Measurements from ENCODE around the gene CDC42BPB. TPM values are rescaled to one million over a fixed set of nuclear protein-coding genes. Genes with fewer than 3 reads are reported as not detected.

The CDC42BPB gene
- total RNA-seq, 1 donor from 2014 or later: 96.5 TPM

DNA sequence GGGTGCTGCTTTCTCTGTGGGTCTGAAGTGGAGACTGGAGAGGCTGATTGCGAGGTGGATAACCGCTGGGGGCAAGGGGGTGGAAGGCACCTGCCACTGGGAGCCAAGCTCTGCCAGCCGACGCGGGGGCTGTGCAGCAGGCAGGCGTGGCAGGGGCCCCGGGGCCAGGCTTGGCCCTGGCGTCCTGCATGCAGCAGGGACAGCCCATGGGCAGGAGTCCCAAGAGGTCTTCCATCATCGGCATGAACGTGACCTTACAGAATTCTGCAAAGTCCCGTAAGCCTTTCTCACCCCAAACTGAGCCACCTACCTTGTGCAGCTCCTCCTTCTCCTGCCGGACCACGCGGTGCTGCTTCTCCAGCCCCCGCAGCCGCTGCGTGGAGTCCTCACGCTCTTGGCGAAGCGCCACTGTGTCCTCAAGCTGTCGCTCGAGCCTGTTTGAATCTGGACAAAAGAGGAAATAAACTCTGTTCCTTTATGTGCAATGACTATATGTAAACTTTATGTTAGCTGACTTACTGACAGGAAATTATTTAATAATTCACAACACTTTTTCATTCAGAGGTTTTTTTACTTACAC lies 83.6 kb downstream of the CDC42BPB start:
- no peak overlapping the region for H3K27ac ChIP-seq
- no peak overlapping the region for H3K4me3 ChIP-seq
- no peaks in the 10 kb centered on the region for H3K9me3 ChIP-seq
- H3K27me3 ChIP-seq: no peaks in the 10 kb centered on the region
- intact Hi-C loops (cut with DNase I): no loop called here
- H3K4me1 ChIP-seq: no peaks in the 10 kb centered on the region
- TF ChIP-seq, protein P1, sequence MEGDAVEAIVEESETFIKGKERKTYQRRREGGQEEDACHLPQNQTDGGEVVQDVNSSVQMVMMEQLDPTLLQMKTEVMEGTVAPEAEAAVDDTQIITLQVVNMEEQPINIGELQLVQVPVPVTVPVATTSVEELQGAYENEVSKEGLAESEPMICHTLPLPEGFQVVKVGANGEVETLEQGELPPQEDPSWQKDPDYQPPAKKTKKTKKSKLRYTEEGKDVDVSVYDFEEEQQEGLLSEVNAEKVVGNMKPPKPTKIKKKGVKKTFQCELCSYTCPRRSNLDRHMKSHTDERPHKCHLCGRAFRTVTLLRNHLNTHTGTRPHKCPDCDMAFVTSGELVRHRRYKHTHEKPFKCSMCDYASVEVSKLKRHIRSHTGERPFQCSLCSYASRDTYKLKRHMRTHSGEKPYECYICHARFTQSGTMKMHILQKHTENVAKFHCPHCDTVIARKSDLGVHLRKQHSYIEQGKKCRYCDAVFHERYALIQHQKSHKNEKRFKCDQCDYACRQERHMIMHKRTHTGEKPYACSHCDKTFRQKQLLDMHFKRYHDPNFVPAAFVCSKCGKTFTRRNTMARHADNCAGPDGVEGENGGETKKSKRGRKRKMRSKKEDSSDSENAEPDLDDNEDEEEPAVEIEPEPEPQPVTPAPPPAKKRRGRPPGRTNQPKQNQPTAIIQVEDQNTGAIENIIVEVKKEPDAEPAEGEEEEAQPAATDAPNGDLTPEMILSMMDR (IDR thresholded peaks at IDR 0.05): no peak
- DNase-seq (ENCODE audit: low spot score in 2 of 2): no peak
- H3K36me3 ChIP-seq: peaks cover 80 to 97% of the 10 kb centered on the region in 2 donors

DNA sequence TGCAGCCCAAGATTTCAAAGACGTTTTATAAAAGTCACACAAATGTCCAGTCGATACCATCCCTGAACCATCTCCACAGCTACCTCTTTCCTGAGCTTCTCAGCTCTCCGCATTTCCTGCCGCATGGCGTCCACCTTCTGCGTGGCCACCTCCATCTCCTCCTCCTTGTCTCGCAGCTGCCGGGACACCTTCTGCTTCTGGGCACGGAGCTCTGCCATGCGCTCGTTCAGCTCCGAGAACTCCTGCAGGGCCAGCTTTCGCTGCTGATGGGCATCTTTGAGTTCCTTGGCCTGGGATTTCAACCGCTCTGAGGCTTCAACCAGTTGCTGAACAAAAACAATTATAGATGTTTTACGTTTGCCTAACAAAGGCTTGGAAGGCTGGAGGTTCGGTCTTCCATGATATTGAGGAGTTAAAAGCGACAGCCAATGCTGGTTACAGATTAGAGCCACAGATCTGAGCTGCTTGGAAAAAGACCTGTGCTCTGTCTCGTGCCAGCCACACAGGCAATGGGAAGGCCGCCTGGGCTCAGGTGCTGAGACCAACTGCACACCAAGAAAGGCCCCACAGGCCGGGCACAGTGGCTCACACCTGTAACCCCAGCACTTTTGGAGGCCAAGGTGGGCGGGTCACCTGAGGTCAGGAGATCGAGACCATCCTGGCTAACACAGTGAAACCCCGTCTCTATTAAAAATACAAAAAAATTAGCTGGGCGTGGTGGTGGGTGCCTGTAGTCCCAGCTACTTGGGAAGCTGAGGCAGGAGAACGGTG lies 85.3 kb downstream of the CDC42BPB start:
- H3K27me3 ChIP-seq: no peaks in the 10 kb centered on the region
- H3K4me1 ChIP-seq: no peaks in the 10 kb centered on the region
- peaks cover 89 to 99% of the 10 kb centered on the region in 2 donors for H3K36me3 ChIP-seq
- no peak for DNase-seq (ENCODE audit: low spot score in 2 of 2)
- intact Hi-C loops (cut with DNase I): no loop called here
- TF ChIP-seq, protein P1 (IDR thresholded peaks at IDR 0.05): no peak
- H3K9me3 ChIP-seq: no peaks in the 10 kb centered on the region
- no peak overlapping the region for H3K4me3 ChIP-seq
- no peak overlapping the region for H3K27ac ChIP-seq

DNA sequence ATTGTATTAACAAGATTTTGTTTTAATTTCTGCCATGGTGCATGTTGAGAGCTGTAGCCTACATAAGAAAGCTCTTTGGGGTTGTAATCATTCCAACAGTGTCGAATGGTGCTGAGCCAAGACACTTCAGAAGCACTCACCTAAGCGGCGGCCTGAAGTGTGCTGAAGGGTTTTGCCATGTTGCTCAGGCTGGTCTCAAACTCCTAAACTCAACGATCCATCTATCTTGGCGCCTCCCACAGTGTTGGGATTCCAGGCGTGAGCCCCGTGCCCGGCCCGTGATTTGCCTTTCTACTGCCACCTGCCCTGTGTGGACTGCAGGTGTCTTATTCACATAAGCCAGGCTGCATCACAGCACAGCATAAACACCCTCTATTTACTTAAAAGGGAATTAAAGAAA lies 86.0 kb downstream of the CDC42BPB start:
- H3K4me3 ChIP-seq: no peak overlapping the region
- H3K4me1 ChIP-seq: no peaks in the 10 kb centered on the region
- H3K27ac ChIP-seq: no peak overlapping the region
- no peak for DNase-seq (ENCODE audit: low spot score in 2 of 2)
- TF ChIP-seq, protein P1 (IDR thresholded peaks at IDR 0.05): no peak
- no peaks in the 10 kb centered on the region for H3K9me3 ChIP-seq
- intact Hi-C loops (cut with DNase I): no loop called here
- no peaks in the 10 kb centered on the region for H3K27me3 ChIP-seq
- H3K36me3 ChIP-seq: peaks cover 89 to 100% of the 10 kb centered on the region in 2 donors

DNA sequence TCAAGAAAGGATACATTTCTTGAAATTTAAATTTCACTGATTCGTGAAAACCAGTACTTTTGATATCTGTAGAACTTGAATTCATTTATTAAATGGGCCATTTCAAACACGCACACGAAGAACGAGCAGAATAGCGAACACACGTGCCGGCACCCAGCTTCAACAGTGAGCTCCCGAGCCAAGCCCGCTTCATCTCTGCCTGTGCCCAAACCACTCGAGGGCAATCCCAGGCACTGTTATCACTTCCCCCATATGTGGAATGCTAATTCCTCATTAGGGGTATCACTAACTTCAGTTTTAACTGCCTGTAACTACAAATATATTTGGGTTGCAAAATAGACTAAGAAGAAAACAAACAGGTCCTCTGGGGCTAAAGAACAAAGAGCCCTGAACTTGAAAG lies 86.9 kb downstream of the CDC42BPB start:
- no peak for DNase-seq (ENCODE audit: low spot score in 2 of 2)
- no peak overlapping the region for H3K27ac ChIP-seq
- intact Hi-C loops (cut with DNase I): no loop called here
- H3K4me1 ChIP-seq: no peaks in the 10 kb centered on the region
- peaks cover 89 to 100% of the 10 kb centered on the region in 2 donors for H3K36me3 ChIP-seq
- H3K4me3 ChIP-seq: no peak overlapping the region
- no peaks in the 10 kb centered on the region for H3K27me3 ChIP-seq
- H3K9me3 ChIP-seq: no peaks in the 10 kb centered on the region
- TF ChIP-seq, protein P1 (IDR thresholded peaks at IDR 0.05): no peak

DNA sequence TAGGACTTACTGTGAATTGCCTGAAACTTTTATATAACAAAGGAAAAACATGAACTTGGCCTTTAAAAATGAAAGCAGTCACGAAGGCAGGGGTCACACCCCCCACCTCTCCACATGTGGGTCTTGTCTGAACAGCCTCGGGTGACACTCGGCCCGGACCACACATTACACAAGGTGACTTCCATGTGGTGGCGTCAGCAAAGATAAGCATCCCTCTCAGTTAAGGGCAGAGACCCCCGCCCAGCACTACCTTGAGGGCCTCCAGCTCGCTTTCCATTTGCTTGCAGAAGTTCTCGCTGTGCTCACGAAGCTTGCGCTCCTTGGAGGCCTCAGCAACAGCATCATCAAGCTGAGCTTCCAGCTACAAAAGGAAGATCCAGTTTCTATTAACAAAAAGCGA lies 87.4 kb downstream of the CDC42BPB start:
- no peak overlapping the region for H3K4me3 ChIP-seq
- no peaks in the 10 kb centered on the region for H3K27me3 ChIP-seq
- H3K9me3 ChIP-seq: no peaks in the 10 kb centered on the region
- intact Hi-C loops (cut with DNase I): no loop called here
- peaks cover 88 to 100% of the 10 kb centered on the region in 2 donors for H3K36me3 ChIP-seq
- DNase-seq (ENCODE audit: low spot score in 2 of 2): no peak
- H3K4me1 ChIP-seq: no peaks in the 10 kb centered on the region
- TF ChIP-seq, protein P1 (IDR thresholded peaks at IDR 0.05): no peak
- no peak overlapping the region for H3K27ac ChIP-seq

Measured in ascending aorta (tissue), 2 donors.